Activated CD4-positive, alpha-beta T cell treated with anti-CD3 and anti-CD28 coated beads, Interleukin-2, amount 10 ng/mL, durations not matched to agents 7 days and 5 days (primary cell): ENCODE data around the gene EHF. TPM values are rescaled to one million over a fixed set of nuclear protein-coding genes. Genes with fewer than 3 reads are reported as not detected.

Experiments used
- CTCF ChIA-PET: fragments of 350-600 bp; sonication (Branson Sonifier 250); formaldehyde crosslinking; loops from one replicate; lab custom pipeline; 2021; ENCODE audit warnings: antibody characterized with exemption; lab: Charles Lee
- POLR2A ChIA-PET: fragments of 350-600 bp; sonication (Branson Sonifier 250); formaldehyde crosslinking; loops from one replicate; lab custom pipeline; 2021; ENCODE audit warnings: antibody characterized with exemption; lab: Charles Lee
- DNase-seq: peaks from one replicate; pipeline ENCODE4 v3.0.0-alpha.2; 2020
- H3K27ac Mint-ChIP-seq: one replicate; pipeline ENCODE4 v1.8.0; 2021; ENCODE audit warnings: mild to moderate bottlenecking, moderate library complexity, mixed read lengths
- H3K27me3 Mint-ChIP-seq: one replicate; pipeline ENCODE4 v1.8.0; 2021; ENCODE audit warnings: mixed read lengths
- H3K36me3 Mint-ChIP-seq: one replicate; pipeline ENCODE4 v1.8.0; 2021; ENCODE audit warnings: low read depth, mixed read lengths
- H3K4me1 Mint-ChIP-seq: one replicate; pipeline ENCODE4 v1.8.0; 2021; ENCODE audit warnings: mixed read lengths
- H3K4me3 Mint-ChIP-seq: one replicate; pipeline ENCODE4 v1.8.0; 2021; ENCODE audit warnings: mild to moderate bottlenecking, moderate library complexity, mixed read lengths
- H3K9me3 Mint-ChIP-seq: one replicate; pipeline ENCODE4 v1.8.0; 2021; ENCODE audit warnings: mixed read lengths
- total RNA-seq, 2 experiments: library from RNA; stranded (reverse); gene quantifications; one replicate each; pipeline ENCODE4 v1.2.3, GENCODE V29; 2021

Gene EHF
- total RNA-seq, 2 experiments from 2014 or later = 0.47 TPM; not detected in 1

DNA sequence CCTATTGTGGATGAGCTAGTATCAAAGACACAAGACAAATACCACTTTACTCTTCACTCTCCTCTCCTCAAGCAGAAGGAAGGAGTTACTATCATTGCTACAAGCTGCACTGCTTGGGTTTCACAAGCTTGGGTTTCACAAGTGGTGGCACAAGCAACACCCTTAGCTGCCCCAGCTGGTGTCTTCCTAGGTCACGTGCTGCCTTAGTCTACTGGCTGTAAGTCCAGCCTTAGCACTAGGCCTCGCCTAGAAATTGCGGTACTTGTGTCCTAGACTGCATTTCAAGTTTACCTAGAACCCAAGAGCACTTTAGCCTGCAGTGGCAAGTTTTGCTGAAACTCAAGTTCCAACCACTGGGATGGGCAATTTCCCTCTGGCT lies 86.6 kb downstream of the EHF start:
- ChIA-PET POLR2A (no interaction called here), CTCF (interaction anchor here (0.6 kb wide), 1 partner anchor 1090 kb away, joined by 3 read pairs; no protein-coding TSS in a partner anchor)
- Mint-ChIP-seq H3K27me3 (peaks cover 19% of the 10 kb centered on the region), H3K9me3 (peaks cover 4% of the 10 kb centered on the region), H3K4me3 (no peak overlapping the region), H3K36me3 (no peaks in the 10 kb centered on the region), H3K27ac (no peak overlapping the region), H3K4me1 (no peaks in the 10 kb centered on the region)
- no peak for DNase-seq

Other genes starting within 250 kb of the EHF start
- gene CAT, start 182.2 kb upstream of the EHF start, total RNA-seq = 10 to 100 TPM; 40.0 to 45.1 TPM
- not detected for gene ELF5, start 107.3 kb upstream of the EHF start, total RNA-seq